ENCODE results near the gene TEX51.

Gene TEX51

GRCh38 chr2:126898636-126899035 is at the start of gene TEX51:
Gene TEX51, plus strand, starts transcription at chr2:126898890. Its CDS starts 29 bp downstream, at chr2:126898919.
- no peak within 1 kb of the TSS for H3K27ac ChIP-seq
- no peak for DNase-seq (ENCODE audit: low read depth, low spot score)

- DNase-seq (ENCODE audit: low read depth, low spot score), result no peak
- H3K27ac ChIP-seq, result no peak overlapping the region
Measured at GRCh38 chr2:126849054-126849453, 49.6 kb upstream of the TEX51 start.

GRCh38 chr2:126849486-126849885 is 49.2 kb upstream of the TEX51 start:
- H3K27ac ChIP-seq, result no peak overlapping the region
- no peak for DNase-seq (ENCODE audit: low read depth, low spot score)

GRCh38 chr2:126849991-126850535 is 48.6 kb upstream of the TEX51 start:
- DNase-seq (ENCODE audit: low read depth, low spot score), result no peak
- H3K27ac ChIP-seq, result no peak overlapping the region

GRCh38 chr2:126850940-126851339 is 47.8 kb upstream of the TEX51 start:
- no peak overlapping the region for H3K27ac ChIP-seq
- DNase-seq (ENCODE audit: low read depth, low spot score), result no peak

GRCh38 chr2:126851756-126852155 is 46.9 kb upstream of the TEX51 start:
- no peak for DNase-seq (ENCODE audit: low read depth, low spot score)
- H3K27ac ChIP-seq, result no peak overlapping the region

- no peak overlapping the region for H3K27ac ChIP-seq
- DNase-seq (ENCODE audit: low read depth, low spot score), result no peak
Measured at GRCh38 chr2:126852361-126852760, 46.3 kb upstream of the TEX51 start.

GRCh38 chr2:126855606-126856005 is 43.1 kb upstream of the TEX51 start:
- H3K27ac ChIP-seq, result no peak overlapping the region
- no peak for DNase-seq (ENCODE audit: low read depth, low spot score)

- H3K27ac ChIP-seq, result no peak overlapping the region
- DNase-seq (ENCODE audit: low read depth, low spot score), result no peak
Measured at GRCh38 chr2:126856403-126856802, 42.3 kb upstream of the TEX51 start.

GRCh38 chr2:126857502-126857901 is 41.2 kb upstream of the TEX51 start:
- no peak overlapping the region for H3K27ac ChIP-seq
- no peak for DNase-seq (ENCODE audit: low read depth, low spot score)

GRCh38 chr2:126858013-126858412 is 40.7 kb upstream of the TEX51 start:
- no peak overlapping the region for H3K27ac ChIP-seq
- no peak for DNase-seq (ENCODE audit: low read depth, low spot score)

- DNase-seq (ENCODE audit: low read depth, low spot score), result no peak
- no peak overlapping the region for H3K27ac ChIP-seq
Measured at GRCh38 chr2:126858436-126858835, 40.3 kb upstream of the TEX51 start.

- H3K27ac ChIP-seq, result no peak overlapping the region
- DNase-seq (ENCODE audit: low read depth, low spot score), result no peak
Measured at GRCh38 chr2:126858991-126859390, 39.7 kb upstream of the TEX51 start.

GRCh38 chr2:126859631-126860030 is 39.1 kb upstream of the TEX51 start:
- no peak overlapping the region for H3K27ac ChIP-seq
- DNase-seq (ENCODE audit: low read depth, low spot score), result no peak

GRCh38 chr2:126860385-126860784 is 38.3 kb upstream of the TEX51 start:
- no peak overlapping the region for H3K27ac ChIP-seq
- no peak for DNase-seq (ENCODE audit: low read depth, low spot score)

- no peak overlapping the region for H3K27ac ChIP-seq
- DNase-seq (ENCODE audit: low read depth, low spot score), result no peak
Measured at GRCh38 chr2:126862730-126863129, 36.0 kb upstream of the TEX51 start.

- H3K27ac ChIP-seq, result no peak overlapping the region
- no peak for DNase-seq (ENCODE audit: low read depth, low spot score)
Measured at GRCh38 chr2:126863336-126864015, 35.2 kb upstream of the TEX51 start.

- no peak overlapping the region for H3K27ac ChIP-seq
- DNase-seq (ENCODE audit: low read depth, low spot score), result no peak
Measured at GRCh38 chr2:126864861-126865260, 33.8 kb upstream of the TEX51 start.

GRCh38 chr2:126866451-126866850 is 32.2 kb upstream of the TEX51 start:
- no peak for DNase-seq (ENCODE audit: low read depth, low spot score)

GRCh38 chr2:126874961-126875360 is 23.7 kb upstream of the TEX51 start:
- no peak for DNase-seq (ENCODE audit: low read depth, low spot score)
- H3K27ac ChIP-seq, result no peak overlapping the region

More at GRCh38 chr2:126866451-126866850, 32.2 kb upstream of the TEX51 start:
- H3K27ac ChIP-seq, result no peak overlapping the region

GRCh38 chr2:126876631-126877030 is 22.1 kb upstream of the TEX51 start:
- no peak overlapping the region for H3K27ac ChIP-seq
- no peak for DNase-seq (ENCODE audit: low read depth, low spot score)

- H3K27ac ChIP-seq, result no peak overlapping the region
- no peak for DNase-seq (ENCODE audit: low read depth, low spot score)
Measured at GRCh38 chr2:126877041-126877440, 21.6 kb upstream of the TEX51 start.
